Measurements from ENCODE around the gene FLAD1.

FLAD1 gene

GRCh38 chr1:155017041-155017945, 34.1 kb downstream of the FLAD1 start:
- DNase-seq (ENCODE audit: low read depth): peak; percentile 66

DNA sequence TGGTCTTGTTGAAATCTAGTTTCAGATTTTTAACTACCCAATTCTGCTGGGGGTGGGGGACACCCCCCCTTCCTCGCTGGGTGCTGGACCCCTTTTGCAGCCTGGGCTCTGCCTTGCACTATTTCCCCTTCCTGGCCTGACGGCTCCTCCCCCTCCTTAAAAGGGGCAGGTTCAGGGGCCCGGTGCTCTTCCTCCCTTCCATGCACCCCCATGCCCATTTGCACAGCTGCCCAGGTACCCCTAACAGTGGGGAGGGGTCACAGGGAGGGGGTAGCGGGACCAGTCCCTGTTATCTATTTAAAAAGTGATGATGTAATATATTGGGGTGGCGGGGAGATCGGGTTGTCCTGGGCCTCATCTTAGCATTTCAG, 34.8 kb downstream of the FLAD1 start:
- no peak for DNase-seq (ENCODE audit: low read depth)

DNA sequence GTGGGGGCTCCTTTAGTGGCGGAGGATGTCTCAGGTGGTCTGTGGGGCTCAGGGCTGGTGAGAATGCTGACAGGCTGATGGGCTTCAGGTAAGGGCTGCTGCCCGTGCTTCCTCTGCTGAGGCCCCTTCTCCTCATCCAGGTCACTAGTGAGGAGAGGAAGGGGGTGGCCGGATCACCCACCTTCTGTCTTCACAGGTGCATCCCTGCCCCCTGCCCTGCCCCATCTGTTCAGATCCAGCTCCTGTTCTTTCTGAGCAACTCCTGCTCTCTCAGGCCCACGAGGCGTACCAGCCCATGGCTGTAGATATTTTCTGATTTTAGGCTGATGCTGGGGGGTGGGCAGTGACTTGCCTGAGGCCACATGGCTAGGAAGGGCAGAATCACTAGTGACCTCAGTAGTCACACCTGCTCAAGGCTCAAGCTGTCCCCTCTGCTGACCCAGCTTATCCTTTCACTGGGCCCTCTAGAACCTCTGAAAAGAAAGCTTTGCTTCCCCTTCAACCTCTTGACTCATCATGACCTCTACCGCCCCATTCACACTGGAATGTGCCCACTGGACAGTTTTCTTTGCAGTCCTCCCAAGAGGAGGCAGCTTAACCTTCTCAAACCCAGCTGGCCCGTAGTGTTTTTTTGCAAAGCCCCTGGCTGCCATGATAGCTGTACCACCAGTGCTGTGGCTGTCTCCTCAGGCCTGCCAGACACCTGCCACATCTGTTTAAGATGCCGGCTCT, 35.6 kb downstream of the FLAD1 start:
- no peak for DNase-seq (ENCODE audit: low read depth)

- DNase-seq (ENCODE audit: low read depth): no peak
These were observed 36.5 kb downstream of the FLAD1 start for GRCh38 chr1:155019377-155020245.

GRCh38 chr1:155022136-155022926, 39.2 kb downstream of the FLAD1 start:
- DNase-seq (ENCODE audit: low read depth): no peak

GRCh38 chr1:155022927-155023236, 39.7 kb downstream of the FLAD1 start:
- DNase-seq (ENCODE audit: low read depth): no peak

DNA sequence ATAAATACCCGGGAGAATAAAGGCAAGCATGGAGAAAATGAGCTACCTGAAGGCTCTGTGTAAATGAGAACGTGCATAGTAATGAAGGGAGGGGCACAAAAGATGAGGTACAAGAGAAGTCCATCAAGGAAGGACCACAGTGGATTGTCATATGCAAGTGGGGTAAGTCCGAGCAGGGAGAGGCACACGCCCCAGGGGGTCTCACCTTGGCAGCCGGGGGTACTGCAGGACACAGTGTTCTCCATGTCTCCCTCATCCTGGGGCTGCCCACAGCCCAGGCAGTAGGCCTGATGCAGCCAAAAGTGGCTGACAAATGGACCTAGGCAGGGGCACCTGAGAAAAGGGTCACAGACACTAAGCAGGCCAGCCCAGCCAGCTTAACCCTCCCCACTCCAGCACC, 40.5 kb downstream of the FLAD1 start:
- DNase-seq (ENCODE audit: low read depth): no peak

GRCh38 chr1:155024315-155024714, 41.2 kb downstream of the FLAD1 start:
- DNase-seq (ENCODE audit: low read depth): no peak

- DNase-seq (ENCODE audit: low read depth): no peak
These were observed 43.0 kb downstream of the FLAD1 start for GRCh38 chr1:155026154-155026553.

DNA sequence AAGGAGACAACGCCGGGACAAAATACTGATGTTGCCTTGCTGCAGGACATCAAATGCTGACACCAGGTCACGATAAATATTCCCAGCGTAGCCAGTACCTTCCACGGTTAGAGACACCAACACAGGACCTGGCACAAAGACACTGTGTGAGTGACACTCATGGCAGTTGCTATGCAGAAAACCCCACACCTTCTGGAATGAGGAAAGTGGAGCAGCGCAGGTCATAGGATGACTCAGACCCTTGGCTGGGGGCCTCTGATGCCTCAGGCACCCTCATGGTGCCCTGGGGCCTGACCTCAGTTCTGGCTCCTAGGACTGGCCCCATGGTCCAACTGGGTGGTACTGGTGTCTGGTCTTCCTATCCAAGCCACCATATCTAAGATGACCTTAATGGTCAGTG, 43.4 kb downstream of the FLAD1 start:
- DNase-seq (ENCODE audit: low read depth): no peak

DNA sequence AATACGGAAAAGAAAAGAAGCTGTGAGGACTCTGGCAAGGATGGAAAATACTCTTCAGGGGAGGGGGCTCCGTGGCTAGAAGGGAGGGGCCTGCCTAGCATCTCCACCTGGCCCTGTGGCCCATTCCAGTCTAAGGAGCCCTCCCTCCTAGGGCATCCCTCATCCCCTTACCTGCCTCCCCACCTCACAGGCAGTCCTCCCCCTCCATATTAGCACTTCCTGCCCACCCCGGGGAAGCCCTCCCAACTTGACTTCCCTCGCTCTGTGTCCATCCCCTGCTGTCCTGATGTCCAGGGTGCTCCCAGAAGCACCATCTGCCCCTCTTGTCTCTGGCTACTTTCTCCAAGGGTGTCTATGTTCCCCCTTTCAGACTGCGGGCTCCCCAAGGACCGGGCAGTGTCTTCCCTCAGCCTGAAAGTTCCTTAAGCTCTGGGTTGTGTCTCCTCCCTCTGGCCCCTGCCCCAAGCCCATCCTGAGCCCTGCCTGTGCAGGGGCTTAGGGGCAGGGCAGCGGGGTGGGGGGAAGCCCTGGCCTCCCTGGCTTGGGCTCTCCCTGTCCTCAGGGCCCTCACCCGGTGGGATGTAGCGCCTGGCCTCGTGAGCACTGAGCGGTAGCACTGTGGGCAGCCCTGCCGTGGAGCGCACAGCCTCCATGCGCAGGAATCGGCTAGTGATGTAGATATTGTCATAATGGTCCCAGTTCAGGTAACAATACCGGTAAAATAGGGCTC, 46.5 kb downstream of the FLAD1 start:
- DNase-seq (ENCODE audit: low read depth): no peak

DNA sequence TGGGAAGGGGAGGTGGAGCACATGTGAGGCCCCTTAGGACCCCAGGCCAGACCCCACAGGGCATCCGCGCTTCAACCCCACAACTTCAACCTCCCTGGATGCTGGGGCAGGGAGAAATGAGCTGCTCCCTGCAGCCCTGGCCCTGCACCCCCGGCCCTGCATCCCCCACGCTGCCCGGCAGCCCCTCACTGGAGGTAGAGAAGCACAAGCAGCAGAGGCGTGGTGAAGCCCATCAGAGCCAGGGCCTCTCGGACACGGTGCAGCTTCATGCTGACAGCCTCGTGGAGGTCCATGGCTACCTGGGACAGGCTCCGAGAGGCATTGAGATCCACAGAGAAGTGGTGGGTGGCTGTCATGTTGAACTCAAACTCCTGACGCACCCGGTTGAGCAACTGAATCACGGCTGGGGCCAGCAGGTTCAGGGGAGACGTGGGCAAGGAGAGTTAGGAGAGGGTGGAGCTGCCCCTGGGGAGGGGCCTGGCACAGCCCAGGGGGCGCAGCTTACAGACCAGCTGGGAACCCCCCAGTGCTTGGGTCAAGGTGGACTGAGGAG, 47.2 kb downstream of the FLAD1 start:
- DNase-seq (ENCODE audit: low read depth): no peak

- no peak for DNase-seq (ENCODE audit: low read depth)
These were observed 47.8 kb downstream of the FLAD1 start for GRCh38 chr1:155030899-155031298.

DNA sequence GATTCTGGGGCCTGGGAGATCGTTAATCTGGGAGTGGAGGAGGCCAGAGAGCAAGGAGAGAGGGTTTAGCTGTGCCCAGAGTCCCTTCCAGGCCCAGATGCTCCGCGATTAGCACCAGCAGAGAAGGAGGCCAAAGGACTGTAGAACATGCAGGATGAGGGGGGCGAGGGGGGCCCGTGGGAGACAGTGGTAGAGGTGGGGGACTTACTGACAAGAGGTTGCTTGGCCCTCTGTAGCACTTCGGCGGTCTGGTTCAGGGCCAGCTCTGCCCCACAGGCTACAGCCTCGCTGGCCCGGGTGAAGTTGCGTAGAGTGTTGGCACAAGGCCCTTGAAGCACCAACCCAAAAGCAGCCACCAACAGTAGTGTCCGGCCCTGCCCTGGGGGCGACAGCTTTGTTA, 49.7 kb downstream of the FLAD1 start:
- no peak for DNase-seq (ENCODE audit: low read depth)

DNA sequence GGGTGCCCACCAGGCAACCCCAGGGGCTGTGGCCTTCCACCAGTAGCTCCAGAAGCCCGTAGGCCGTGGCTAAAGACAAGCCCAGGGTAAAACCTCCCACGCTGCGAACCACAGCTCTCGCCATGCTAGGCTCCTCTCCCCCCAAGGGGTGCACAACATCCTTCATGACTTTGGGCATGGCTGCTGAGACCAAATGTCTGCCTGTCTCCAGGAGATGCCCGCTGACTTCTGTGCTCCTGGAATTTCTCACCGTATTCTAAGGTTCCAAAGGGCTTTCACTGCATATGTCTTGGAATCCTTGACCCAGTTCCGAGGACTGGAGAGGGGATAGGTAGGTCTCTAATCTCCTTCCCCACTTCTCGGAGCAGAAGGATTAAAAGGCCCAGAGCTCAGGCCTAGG, 50.4 kb downstream of the FLAD1 start, which contains the start of the genes DCST1 and DCST2:
TSS of gene DCST1 (plus strand) at position 301 of the 400 bp plus-strand sequence. CDS start 213 bp downstream, outside the sequence.
TSS of gene DCST2 (minus strand) at position 258 of the 400 bp plus-strand sequence. CDS start at position 178, 80 bp downstream.
- no peak for DNase-seq (ENCODE audit: low read depth)

- DNase-seq (ENCODE audit: low read depth): no peak
These were observed 51.4 kb downstream of the FLAD1 start for GRCh38 chr1:155034318-155035208.

DNA sequence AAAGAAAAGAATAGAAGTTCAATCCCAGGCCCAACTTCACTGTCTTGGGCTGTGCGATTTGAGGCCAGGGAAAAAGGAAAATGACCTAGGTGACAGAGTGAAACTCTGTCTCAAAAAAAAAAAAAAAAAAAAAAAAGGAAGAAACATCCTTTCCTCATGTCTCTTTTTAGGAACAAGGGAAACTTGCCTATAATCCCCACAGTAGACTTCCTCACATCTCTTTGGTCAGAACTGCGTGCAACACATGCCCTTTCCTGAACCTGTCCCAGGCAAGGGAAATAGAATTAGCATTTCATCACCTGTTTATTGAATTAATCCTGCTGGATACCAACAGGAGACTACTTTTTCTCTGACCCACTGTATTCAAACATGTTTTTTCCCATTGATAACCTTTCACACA, 52.8 kb downstream of the FLAD1 start:
- no peak for DNase-seq (ENCODE audit: low read depth)

DNA sequence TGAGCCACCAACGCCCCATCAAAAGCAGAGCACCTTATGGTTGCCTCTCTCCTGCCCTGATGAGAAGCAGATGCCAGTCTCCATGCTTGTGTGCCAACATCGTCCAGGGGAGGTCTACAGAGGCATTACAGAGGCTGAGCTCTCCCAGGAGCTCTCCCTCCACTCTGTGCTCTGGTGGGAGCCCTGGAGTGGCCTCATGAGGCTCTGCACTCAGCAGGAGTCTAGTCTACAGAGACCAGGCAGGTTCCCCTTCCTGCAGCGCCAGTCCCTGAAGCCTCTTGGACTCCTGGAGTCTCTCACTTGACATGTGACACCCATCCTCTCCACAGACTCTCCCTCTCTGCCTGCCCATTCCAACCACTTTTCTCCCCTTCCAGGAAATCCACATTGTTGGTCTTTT, 53.9 kb downstream of the FLAD1 start:
- no peak for DNase-seq (ENCODE audit: low read depth)

- DNase-seq (ENCODE audit: low read depth): no peak
These were observed 54.8 kb downstream of the FLAD1 start for GRCh38 chr1:155037851-155038441.

Measured in HS-27A (cell line).